NT2/D1 (cell line): Measurements from ENCODE around the gene ADAMTS2.

Experiments
- DNase-seq: peaks from one replicate; pipeline ENCODE4 v3.0.0-alpha.2; 2011; ENCODE audit warnings: low read depth, low spot score
- H3K27me3 ChIP-seq: 2 replicates; pipeline ENCODE4 v1.6.0; 2011; ENCODE audit warnings: mild to moderate bottlenecking; ENCODE audit not compliant: insufficient read length, insufficient read depth
- H3K36me3 ChIP-seq: 2 replicates; pipeline ENCODE4 v1.6.1; 2011; ENCODE audit warnings: mild to moderate bottlenecking, low read length, mixed read lengths; ENCODE audit not compliant: insufficient read depth, insufficient read length
- H3K4me1 ChIP-seq: 2 replicates; pipeline ENCODE4 v1.5.1; 2011; ENCODE audit not compliant: insufficient read depth, insufficient read length
- H3K4me3 ChIP-seq: 2 replicates; pipeline ENCODE4 v1.5.1; 2011; ENCODE audit warnings: low read depth; ENCODE audit not compliant: insufficient read length
- H3K9ac ChIP-seq: 2 replicates; pipeline ENCODE4 v1.6.0; 2011; ENCODE audit warnings: low read depth; ENCODE audit not compliant: insufficient read length
- H3K9me3 ChIP-seq: 2 replicates; pipeline ENCODE4 v1.5.1; 2011; ENCODE audit warnings: mild to moderate bottlenecking, low read length; ENCODE audit not compliant: insufficient read depth
- SUZ12 ChIP-seq: IDR thresholded peaks from 2 replicates; pipeline ENCODE4 v1.6.1; 2011; ENCODE audit not compliant: insufficient read length, insufficient read depth; ENCODE audit errors: extremely low read depth
- YY1 ChIP-seq: IDR thresholded peaks from 2 replicates; pipeline ENCODE4 v1.6.1; 2011; ENCODE audit not compliant: insufficient read length, insufficient read depth
- ZNF274 ChIP-seq: IDR thresholded peaks from 2 replicates; pipeline ENCODE4 v1.6.1; 2011; ENCODE audit warnings: mild to moderate bottlenecking, low read depth, low read length

ADAMTS2 gene

GRCh38 chr5:179266291-179267070, 78.8 kb downstream of the ADAMTS2 start:
- H3K9ac ChIP-seq, result no peak overlapping the region
- TF ChIP-seq ZNF274 (no peak), YY1 (no peak), SUZ12 (no peak)
- H3K4me3 ChIP-seq, result no peak overlapping the region
- H3K4me1 ChIP-seq, result peaks cover 36% of the 10 kb centered on the region
- peaks cover 3% of the 10 kb centered on the region for H3K36me3 ChIP-seq
- no peaks in the 10 kb centered on the region for H3K9me3 ChIP-seq
- no peaks in the 10 kb centered on the region for H3K27me3 ChIP-seq
- no peak for DNase-seq

GRCh38 chr5:179265514-179266290, 79.6 kb downstream of the ADAMTS2 start:
- no peak for DNase-seq
- peaks cover 3% of the 10 kb centered on the region for H3K36me3 ChIP-seq
- no peaks in the 10 kb centered on the region for H3K27me3 ChIP-seq
- no peaks in the 10 kb centered on the region for H3K9me3 ChIP-seq
- H3K4me3 ChIP-seq, result no peak overlapping the region
- H3K9ac ChIP-seq, result no peak overlapping the region
- H3K4me1 ChIP-seq, result peaks cover 37% of the 10 kb centered on the region
- TF ChIP-seq YY1 (no peak), ZNF274 (no peak)

- Histone ChIP-seq H3K4me1 (peaks cover 37% of the 10 kb centered on the region), H3K36me3 (peaks cover 3% of the 10 kb centered on the region), H3K27me3 (no peaks in the 10 kb centered on the region), H3K9ac (no peak overlapping the region), H3K9me3 (no peaks in the 10 kb centered on the region), H3K4me3 (no peak overlapping the region)
- DNase-seq, result no peak
- TF ChIP-seq SUZ12, result no peak
- no peak for TF ChIP-seq ZNF274
- TF ChIP-seq YY1, result no peak
Observed at GRCh38 chr5:179264783-179265513, 80.3 kb downstream of the ADAMTS2 start.

GRCh38 chr5:179264053-179264782, 81.0 kb downstream of the ADAMTS2 start:
- Histone ChIP-seq H3K9me3 (no peaks in the 10 kb centered on the region), H3K4me3 (no peak overlapping the region), H3K36me3 (peaks cover 3% of the 10 kb centered on the region), H3K27me3 (no peaks in the 10 kb centered on the region), H3K4me1 (peaks cover 37% of the 10 kb centered on the region), H3K9ac (no peak overlapping the region)
- no peak for TF ChIP-seq YY1
- TF ChIP-seq ZNF274, result no peak
- TF ChIP-seq SUZ12, result no peak
- DNase-seq, result no peak

GRCh38 chr5:179263391-179264052, 81.7 kb downstream of the ADAMTS2 start:
- H3K4me3 ChIP-seq, result no peak overlapping the region
- no peak overlapping the region for H3K9ac ChIP-seq
- no peak for TF ChIP-seq SUZ12
- no peak for TF ChIP-seq ZNF274
- no peak for TF ChIP-seq YY1
- peaks cover 3% of the 10 kb centered on the region for H3K36me3 ChIP-seq
- H3K27me3 ChIP-seq, result no peaks in the 10 kb centered on the region
- no peaks in the 10 kb centered on the region for H3K9me3 ChIP-seq
- H3K4me1 ChIP-seq, result peaks cover 37% of the 10 kb centered on the region
- DNase-seq, result no peak

- TF ChIP-seq YY1, result no peak
- TF ChIP-seq ZNF274, result no peak
- TF ChIP-seq SUZ12, result no peak
- H3K36me3 ChIP-seq, result no peaks in the 10 kb centered on the region
Observed at GRCh38 chr5:179262126-179262920, 82.9 kb downstream of the ADAMTS2 start.

More at GRCh38 chr5:179262126-179262920, 82.9 kb downstream of the ADAMTS2 start:
- Histone ChIP-seq H3K4me1 (peaks cover 29% of the 10 kb centered on the region), H3K27me3 (no peaks in the 10 kb centered on the region), H3K9ac (no peak overlapping the region), H3K9me3 (no peaks in the 10 kb centered on the region), H3K4me3 (no peak overlapping the region)
- no peak for DNase-seq
